ENCODE data around the gene TEAD1.

- TF ChIP-seq CTCF (IDR thresholded peaks at IDR 0.05): no peak
- TF ChIP-seq REST (IDR thresholded peaks at IDR 0.05; ENCODE audit: insufficient read depth in 1 of 2, low read depth in 2 of 2, low read length in 1 of 2): no peak
- TF ChIP-seq POLR2AphosphoS5 (IDR thresholded peaks at IDR 0.05; ENCODE audit: low read depth, low read length): no peak
- TF ChIP-seq TCF7L2 (IDR thresholded peaks at IDR 0.05; ENCODE audit: low read depth, low read length): no peak
- no peak for TF ChIP-seq SIN3A (IDR thresholded peaks at IDR 0.05; ENCODE audit: borderline replicate concordance, insufficient read depth, low read depth, low read length)
These were observed 116.8 kb downstream of the TEAD1 start for GRCh38 chr11:12790861-12791616.
